Body of pancreas (tissue), 4 donors: Measurements from ENCODE around the gene ATG10.

Source experiments
- CTCF ChIP-seq, 7 experiments: fragments of 450-650 bp in 4 of 7; fragments of 200-600 bp in 3 of 7; sonication (generic) in 3 of 7; IDR thresholded peaks; one replicate each; pipeline ENCODE4 v1.5.1; 2016 to 2019; ENCODE audit warnings: antibody characterized with exemption in 7 of 7
- POLR2A ChIP-seq, 3 donors: fragments of 450-650 bp; IDR thresholded peaks; one replicate each; pipeline ENCODE4 v1.6.1; 2016; ENCODE audit warnings: antibody characterized with exemption in 3 of 3, mild to moderate bottlenecking in 2 of 3

GRCh38 chr5:82278711-82279370 lies 307.0 kb downstream of the ATG10 start:
- no peak for TF ChIP-seq CTCF (IDR thresholded peaks at IDR 0.05)
- TF ChIP-seq POLR2A (IDR thresholded peaks at IDR 0.05) = peak in 2 of 3 donors; percentile 96
